GM18951 (cell line): ENCODE measurements around the gene CDK2.
"Not testable (repeated sequence)": the region's sequence is repeated elsewhere in the genome, so short reads cannot be mapped to it uniquely, and the experiment has no call there.

Experiments used
- POLR2A ChIP-seq: IDR thresholded peaks from 4 replicates; pipeline ENCODE4 v1.6.1; 2011; ENCODE audit warnings: mild to moderate bottlenecking; ENCODE audit not compliant: insufficient read length, insufficient read depth; ENCODE audit errors: extremely low read depth
- in situ Hi-C: fragments of 300-500 bp; cut with MboI; formaldehyde crosslinking; loops from one replicate; pipeline ENCODE4 v1.12.0; 2022; ENCODE audit warnings: low sequenced_read_pairs, mixed read lengths, inconsistent platforms; ENCODE audit not compliant: unreplicated experiment

CDK2 gene

GRCh38 chr12:55978393-55978792 lies 11.8 kb downstream of the CDK2 start:
- no peak for TF ChIP-seq POLR2A
- in situ Hi-C loops: no loop called here

- no peak for TF ChIP-seq POLR2A
- in situ Hi-C loops: no loop called here
These were observed 12.4 kb downstream of the CDK2 start for GRCh38 chr12:55979069-55979468.

GRCh38 chr12:55981882-55982281 lies 15.3 kb downstream of the CDK2 start:
- in situ Hi-C loops: not testable (repeated sequence)

GRCh38 chr12:55982319-55982936 lies 15.8 kb downstream of the CDK2 start:
- in situ Hi-C loops: no loop called here
- TF ChIP-seq POLR2A: no peak

GRCh38 chr12:55983232-55983842 lies 16.7 kb downstream of the CDK2 start:
- TF ChIP-seq POLR2A: no peak
- in situ Hi-C loops: no loop called here

- in situ Hi-C loops: no loop called here
- no peak for TF ChIP-seq POLR2A
These were observed 18.2 kb downstream of the CDK2 start for GRCh38 chr12:55984861-55985260.

GRCh38 chr12:55985341-55985740 lies 18.7 kb downstream of the CDK2 start:
- no peak for TF ChIP-seq POLR2A
- in situ Hi-C loops: no loop called here

GRCh38 chr12:55985976-55986375 lies 19.3 kb downstream of the CDK2 start:
- in situ Hi-C loops: not testable (repeated sequence)

GRCh38 chr12:55991110-55991509 lies 24.5 kb downstream of the CDK2 start:
- no peak for TF ChIP-seq POLR2A
- in situ Hi-C loops: loop anchor here (10.0 kb wide), 1 partner anchor 114 kb away; the partner anchor contains the start of gene PA2G4

- in situ Hi-C loops: loop anchor here (10.0 kb wide), 1 partner anchor 111 kb away; the partner anchor contains the start of gene PA2G4
- TF ChIP-seq POLR2A: no peak
These were observed 26.7 kb downstream of the CDK2 start for GRCh38 chr12:55993230-55993853.

- no peak for TF ChIP-seq POLR2A
- in situ Hi-C loops: loop anchor here (10.0 kb wide), 1 partner anchor 109 kb away; the partner anchor contains the start of gene PA2G4
These were observed 28.7 kb downstream of the CDK2 start for GRCh38 chr12:55995366-55995765.

- TF ChIP-seq POLR2A: no peak
- in situ Hi-C loops: loop anchor here (10.0 kb wide), 1 partner anchor 109 kb away; the partner anchor contains the start of gene PA2G4
These were observed 29.6 kb downstream of the CDK2 start for GRCh38 chr12:55996201-55996714.

- in situ Hi-C loops: loop anchor here (10.0 kb wide), 1 partner anchor 108 kb away; the partner anchor contains the start of gene PA2G4
- TF ChIP-seq POLR2A: peak; percentile 76
These were observed 30.3 kb downstream of the CDK2 start, which contains the start of gene SUOX for GRCh38 chr12:55996715-55997534. Gene SUOX (plus strand): TSS chr12:55997276. CDS start chr12:56002222, 4,946 bp downstream.
